DOHH2 (cell line): Measurements from ENCODE around the gene KIAA1671.

Experiments used
- CTCF ChIP-seq: fragments of 200-600 bp; sonication (generic); IDR thresholded peaks from one replicate; pipeline ENCODE4 v1.5.1; 2014; ENCODE audit warnings: antibody characterized with exemption, mild to moderate bottlenecking, low read depth, low read length; ENCODE audit not compliant: poor library complexity, severe bottlenecking
- EZH2phosphoT487 ChIP-seq: fragments of 200-600 bp; sonication (generic); IDR thresholded peaks from 2 replicates; pipeline ENCODE4 v1.6.1; 2017; ENCODE audit warnings: borderline replicate concordance, mild to moderate bottlenecking, antibody characterized with exemption, low read length, moderate library complexity, mixed read lengths

GRCh38 chr22:25086902-25087282 lies 134.4 kb downstream of the KIAA1671 start:
- TF ChIP-seq CTCF (no peak), EZH2phosphoT487 (no peak)
